Neural cell (in vitro differentiated cells): ENCODE results near the gene KCNK2. TPM values are rescaled to one million over a fixed set of nuclear protein-coding genes. Genes with fewer than 3 reads are reported as not detected.

Experiments used
- H2AFZ ChIP-seq: fragments of 200-600, 300-800 bp; sonication (generic), shearing (Covaris generic); 2 replicates; pipeline ENCODE4 v1.6.0; 2014; ENCODE audit warnings: low read depth, mild to moderate bottlenecking, antibody characterized with exemption, low read length, moderate library complexity
- H3F3A ChIP-seq: fragments of 200-600 bp; shearing (Covaris generic); 2 replicates; pipeline ENCODE4 v1.6.1; 2016; ENCODE audit warnings: mild to moderate bottlenecking, moderate library complexity, mixed read lengths, antibody characterized with exemption, low read length; ENCODE audit not compliant: insufficient read depth, poor library complexity, severe bottlenecking
- H3K27ac ChIP-seq: fragments of 200-600, 300-800 bp; sonication (generic), shearing (Covaris generic); 2 replicates; pipeline ENCODE4 v1.5.1; 2014; ENCODE audit warnings: mild to moderate bottlenecking, low read length, moderate library complexity
- H3K27me3 ChIP-seq: fragments of 300-800, 200-600 bp; sonication (generic), shearing (Covaris generic); 2 replicates; pipeline ENCODE4 v1.6.0; 2014; ENCODE audit warnings: mild to moderate bottlenecking, low read depth, low read length, moderate library complexity; ENCODE audit not compliant: insufficient read depth
- H3K36me3 ChIP-seq: fragments of 300-800, 200-600 bp; sonication (generic), shearing (Covaris generic); 2 replicates; pipeline ENCODE4 v1.5.1; 2014; ENCODE audit warnings: mild to moderate bottlenecking, antibody characterized with exemption, low read length, moderate library complexity; ENCODE audit not compliant: insufficient read depth
- H3K4me2 ChIP-seq: fragments of 300-800, 200-600 bp; sonication (generic), shearing (Covaris generic); 2 replicates; pipeline ENCODE4 v1.6.0; 2014; ENCODE audit warnings: mild to moderate bottlenecking, low read length
- H3K4me3 ChIP-seq: fragments of 300-800, 200-600 bp; sonication (generic), shearing (Covaris generic); 2 replicates; pipeline ENCODE4 v1.5.1; 2014; ENCODE audit warnings: mild to moderate bottlenecking, low read length, moderate library complexity
- H3K79me2 ChIP-seq: fragments of 200-600 bp; shearing (Covaris generic); replicated peaks from 2 replicates; pipeline ENCODE4 v1.6.0; 2014; ENCODE audit warnings: mild to moderate bottlenecking, low read length, moderate library complexity; ENCODE audit not compliant: insufficient read depth
- H3K9ac ChIP-seq: fragments of 300-800, 200-600 bp; sonication (generic), shearing (Covaris generic); 2 replicates; pipeline ENCODE4 v1.6.1; 2016; ENCODE audit warnings: mild to moderate bottlenecking, low read length, mixed read lengths
- H3K9me2 ChIP-seq: fragments of 200-600 bp; shearing (Covaris generic); 2 replicates; pipeline ENCODE4 v1.6.1; 2016; ENCODE audit warnings: mild to moderate bottlenecking, low read length, mixed read lengths; ENCODE audit not compliant: insufficient read depth
- H3K9me3 ChIP-seq: fragments of 200-600, 300-800 bp; sonication (generic), shearing (Covaris generic); 2 replicates; pipeline ENCODE4 v1.6.1; 2016; ENCODE audit warnings: mild to moderate bottlenecking, mixed run types, low read length, moderate library complexity, mixed read lengths
- H4K20me1 ChIP-seq: fragments of 200-600 bp; shearing (Covaris generic); 2 replicates; pipeline ENCODE4 v1.6.1; 2016; ENCODE audit warnings: mild to moderate bottlenecking, mixed run types; ENCODE audit not compliant: insufficient read depth
- EP300 ChIP-seq: fragments of 450-650 bp; conservative IDR thresholded peaks from 2 replicates; pipeline ENCODE4 v1.6.1; 2014; ENCODE audit warnings: antibody characterized with exemption, mild to moderate bottlenecking, moderate library complexity; ENCODE audit not compliant: poor library complexity, severe bottlenecking
- EZH2 ChIP-seq: fragments of 200-600, 300-800 bp; shearing (Covaris generic), sonication (generic); IDR thresholded peaks from 2 replicates; pipeline ENCODE4 v1.6.1; 2014; ENCODE audit warnings: antibody characterized with exemption, low read length, borderline replicate concordance, mild to moderate bottlenecking; ENCODE audit not compliant: insufficient read depth, poor library complexity, severe bottlenecking
- MXI1 ChIP-seq: fragments of 450-650 bp; conservative IDR thresholded peaks from 2 replicates; pipeline ENCODE4 v1.6.1; 2014; ENCODE audit warnings: antibody characterized with exemption, mild to moderate bottlenecking; ENCODE audit not compliant: poor library complexity, severe bottlenecking
- POLR2AphosphoS5 ChIP-seq: IDR thresholded peaks from 2 replicates; pipeline ENCODE4 v1.6.1; 2012
- RAD21 ChIP-seq: fragments of 450-650 bp; conservative IDR thresholded peaks from 2 replicates; pipeline ENCODE4 v1.6.1; 2014; ENCODE audit warnings: antibody characterized with exemption, mild to moderate bottlenecking, moderate library complexity
- REST ChIP-seq: IDR thresholded peaks from 2 replicates; pipeline ENCODE4 v1.6.1; 2012; ENCODE audit warnings: borderline replicate concordance
- SMC3 ChIP-seq: fragments of 450-650 bp; conservative IDR thresholded peaks from 2 replicates; pipeline ENCODE4 v1.6.1; 2014; ENCODE audit warnings: antibody characterized with exemption, mild to moderate bottlenecking, moderate library complexity; ENCODE audit not compliant: poor library complexity
- TAF1 ChIP-seq: IDR thresholded peaks from 2 replicates; pipeline ENCODE4 v1.6.1; 2012; ENCODE audit warnings: low read depth
- polyA plus RNA-seq: library from polyadenylated mRNA; depleted of rRNA; stranded (reverse); fragments of >200 nt; gene quantifications from 2 replicates; pipeline ENCODE4 v1.2.3, GENCODE V29; 2014
- TF ChIP-seq, protein P1 (sequence below): fragments of 450-650 bp; IDR thresholded peaks from 2 replicates; pipeline ENCODE4 v1.5.1; 2014; ENCODE audit warnings: antibody characterized with exemption, mild to moderate bottlenecking, moderate library complexity; ENCODE audit not compliant: poor library complexity, severe bottlenecking

The KCNK2 gene
- polyA plus RNA-seq, 1 donor from 2014 or later, result 6.8 TPM

- Histone ChIP-seq H3K79me2 (no peaks in the 10 kb centered on the region), H3K4me3 (no peak overlapping the region), H3K4me2 (no peak overlapping the region), H3K27ac (no peak overlapping the region), H3K9me2 (no peaks in the 10 kb centered on the region), H3F3A (no peaks in the 10 kb centered on the region), H4K20me1 (no peaks in the 10 kb centered on the region), H3K27me3 (no peaks in the 10 kb centered on the region), H3K36me3 (no peaks in the 10 kb centered on the region), H3K9ac (no peak overlapping the region), H2AFZ (no peak overlapping the region), H3K9me3 (no peaks in the 10 kb centered on the region)
- TF ChIP-seq SMC3, result no peak
Observed at GRCh38 chr1:215202868-215203267, 120.3 kb downstream of the KCNK2 start.

DNA sequence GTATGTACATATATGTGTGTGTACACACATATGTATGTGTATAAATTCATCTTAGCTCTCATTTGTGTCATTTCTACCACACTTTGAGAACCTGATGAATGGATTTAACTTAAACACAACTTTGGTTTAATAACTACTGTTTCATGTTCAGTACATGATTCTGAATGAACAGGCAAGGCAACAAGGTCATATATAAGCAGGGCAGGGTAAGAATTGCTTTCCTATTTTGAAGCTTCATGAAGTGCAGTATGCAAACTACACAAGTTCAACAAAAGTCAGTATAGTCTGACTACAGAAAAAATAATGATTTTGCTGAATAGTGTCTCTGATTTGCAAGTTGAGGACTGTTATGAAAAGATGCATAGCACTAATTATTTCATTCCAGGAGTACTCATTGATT is 127.6 kb downstream of the KCNK2 start:
- TF ChIP-seq REST (no peak), POLR2AphosphoS5 (no peak), SMC3 (no peak), RAD21 (no peak), EP300 (no peak), TAF1 (no peak), EZH2 (no peak), MXI1 (no peak)
- TF ChIP-seq, protein P1, sequence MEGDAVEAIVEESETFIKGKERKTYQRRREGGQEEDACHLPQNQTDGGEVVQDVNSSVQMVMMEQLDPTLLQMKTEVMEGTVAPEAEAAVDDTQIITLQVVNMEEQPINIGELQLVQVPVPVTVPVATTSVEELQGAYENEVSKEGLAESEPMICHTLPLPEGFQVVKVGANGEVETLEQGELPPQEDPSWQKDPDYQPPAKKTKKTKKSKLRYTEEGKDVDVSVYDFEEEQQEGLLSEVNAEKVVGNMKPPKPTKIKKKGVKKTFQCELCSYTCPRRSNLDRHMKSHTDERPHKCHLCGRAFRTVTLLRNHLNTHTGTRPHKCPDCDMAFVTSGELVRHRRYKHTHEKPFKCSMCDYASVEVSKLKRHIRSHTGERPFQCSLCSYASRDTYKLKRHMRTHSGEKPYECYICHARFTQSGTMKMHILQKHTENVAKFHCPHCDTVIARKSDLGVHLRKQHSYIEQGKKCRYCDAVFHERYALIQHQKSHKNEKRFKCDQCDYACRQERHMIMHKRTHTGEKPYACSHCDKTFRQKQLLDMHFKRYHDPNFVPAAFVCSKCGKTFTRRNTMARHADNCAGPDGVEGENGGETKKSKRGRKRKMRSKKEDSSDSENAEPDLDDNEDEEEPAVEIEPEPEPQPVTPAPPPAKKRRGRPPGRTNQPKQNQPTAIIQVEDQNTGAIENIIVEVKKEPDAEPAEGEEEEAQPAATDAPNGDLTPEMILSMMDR, result no peak
- Histone ChIP-seq H3K9me2 (no peaks in the 10 kb centered on the region), H3K9ac (no peak overlapping the region), H3K36me3 (no peaks in the 10 kb centered on the region), H3K4me3 (no peak overlapping the region), H3K27me3 (no peaks in the 10 kb centered on the region), H3F3A (no peaks in the 10 kb centered on the region), H3K27ac (no peak overlapping the region), H2AFZ (no peak overlapping the region), H3K4me2 (no peak overlapping the region), H4K20me1 (no peaks in the 10 kb centered on the region), H3K9me3 (no peaks in the 10 kb centered on the region), H3K79me2 (no peaks in the 10 kb centered on the region)

GRCh38 chr1:215215846-215216245 is 133.3 kb downstream of the KCNK2 start:
- TF ChIP-seq POLR2AphosphoS5, result no peak
- no peak for TF ChIP-seq MXI1
- no peak for TF ChIP-seq EP300
- TF ChIP-seq SMC3, result no peak
- TF ChIP-seq RAD21, result no peak
- TF ChIP-seq EZH2, result no peak
- no peak for TF ChIP-seq TAF1
- H3K79me2 ChIP-seq, result no peaks in the 10 kb centered on the region
- H3F3A ChIP-seq, result no peaks in the 10 kb centered on the region
- no peak overlapping the region for H3K4me2 ChIP-seq
- H2AFZ ChIP-seq, result no peak overlapping the region
- no peak overlapping the region for H3K9ac ChIP-seq
- H3K9me3 ChIP-seq, result no peaks in the 10 kb centered on the region
- H4K20me1 ChIP-seq, result no peaks in the 10 kb centered on the region
- H3K4me3 ChIP-seq, result no peak overlapping the region
- no peak overlapping the region for H3K27ac ChIP-seq
- no peaks in the 10 kb centered on the region for H3K36me3 ChIP-seq
- H3K27me3 ChIP-seq, result no peaks in the 10 kb centered on the region
- no peaks in the 10 kb centered on the region for H3K9me2 ChIP-seq
